IPS-NIHi11 (cell line): ENCODE measurements around the gene TSGA10IP.

Source experiments
- DNase-seq: peaks from one replicate; pipeline ENCODE4 v3.0.0; 2012; ENCODE audit warnings: mixed read lengths, low spot score

Gene TSGA10IP

DNA sequence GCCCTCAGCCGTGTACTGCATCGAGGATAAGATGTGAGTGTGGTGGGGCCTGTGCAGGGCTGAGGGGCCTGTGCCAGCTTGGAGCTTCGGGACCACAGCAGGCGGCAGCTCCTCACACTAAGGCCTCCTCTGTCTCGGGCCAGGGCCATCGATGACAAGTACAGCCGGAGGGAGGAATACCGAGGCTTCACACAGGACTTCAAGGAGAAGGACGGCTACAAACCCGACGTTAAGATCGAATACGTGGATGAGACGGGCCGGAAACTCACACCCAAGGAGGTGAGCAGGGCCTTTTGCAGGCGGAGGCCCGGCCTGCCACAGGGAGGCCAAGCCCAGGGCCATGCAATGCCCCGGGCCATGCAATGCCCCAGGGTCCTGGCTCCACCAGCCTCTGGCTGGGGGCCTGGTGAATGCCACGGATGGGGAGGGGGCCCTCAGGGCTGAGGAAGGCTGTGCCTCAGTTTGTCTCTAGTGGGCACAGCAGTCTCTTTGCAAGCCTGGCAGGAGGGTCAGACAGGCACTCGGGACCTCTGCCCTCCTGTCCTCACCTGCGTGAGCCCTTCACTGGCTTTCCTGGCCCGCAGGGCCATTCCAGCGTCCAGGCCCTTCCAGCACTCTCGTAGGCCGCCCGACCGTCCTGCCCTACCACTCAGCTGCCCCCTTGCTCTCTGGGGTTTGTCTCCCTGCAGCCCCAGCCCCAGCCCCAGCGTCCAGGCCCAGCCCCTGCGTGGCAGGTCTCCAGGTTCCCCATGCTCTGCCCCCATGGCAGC is 32.5 kb downstream of the TSGA10IP start:
- no peak for DNase-seq

DNA sequence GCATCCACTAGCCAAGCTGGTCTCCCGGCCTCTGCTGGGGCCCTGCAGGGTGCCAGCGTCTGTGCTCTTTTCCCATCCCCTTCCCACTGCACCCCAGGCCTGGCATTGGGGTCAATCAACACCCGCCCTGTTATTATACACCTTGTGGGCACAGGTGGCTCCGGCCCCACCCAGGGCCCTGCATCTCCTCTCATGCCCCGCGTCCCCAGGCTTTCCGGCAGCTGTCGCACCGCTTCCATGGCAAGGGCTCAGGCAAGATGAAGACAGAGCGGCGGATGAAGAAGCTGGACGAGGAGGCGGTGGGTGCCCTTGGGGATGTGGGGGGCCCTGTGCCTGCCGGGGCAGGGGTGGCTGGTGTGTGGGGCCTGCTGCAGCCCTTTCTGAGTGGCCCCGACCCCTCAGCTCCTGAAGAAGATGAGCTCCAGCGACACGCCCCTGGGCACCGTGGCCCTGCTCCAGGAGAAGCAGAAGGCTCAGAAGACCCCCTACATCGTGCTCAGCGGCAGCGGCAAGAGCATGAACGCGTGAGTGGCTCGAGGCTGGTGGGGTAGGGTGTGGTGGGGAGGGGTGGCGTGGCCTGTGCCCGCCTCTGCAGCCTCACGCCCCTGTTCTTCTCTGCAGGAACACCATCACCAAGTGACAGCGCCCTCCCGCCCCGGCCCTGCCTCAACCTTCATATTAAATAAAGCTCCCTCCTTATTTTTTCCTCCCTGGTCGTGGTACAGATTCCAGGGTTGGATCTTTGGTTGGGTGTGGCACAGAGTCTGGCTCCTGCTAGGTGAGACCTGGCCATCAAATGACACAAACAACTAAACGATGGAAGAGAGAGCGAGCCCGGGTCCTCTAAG is 33.3 kb downstream of the TSGA10IP start:
- DNase-seq: no peak

DNA sequence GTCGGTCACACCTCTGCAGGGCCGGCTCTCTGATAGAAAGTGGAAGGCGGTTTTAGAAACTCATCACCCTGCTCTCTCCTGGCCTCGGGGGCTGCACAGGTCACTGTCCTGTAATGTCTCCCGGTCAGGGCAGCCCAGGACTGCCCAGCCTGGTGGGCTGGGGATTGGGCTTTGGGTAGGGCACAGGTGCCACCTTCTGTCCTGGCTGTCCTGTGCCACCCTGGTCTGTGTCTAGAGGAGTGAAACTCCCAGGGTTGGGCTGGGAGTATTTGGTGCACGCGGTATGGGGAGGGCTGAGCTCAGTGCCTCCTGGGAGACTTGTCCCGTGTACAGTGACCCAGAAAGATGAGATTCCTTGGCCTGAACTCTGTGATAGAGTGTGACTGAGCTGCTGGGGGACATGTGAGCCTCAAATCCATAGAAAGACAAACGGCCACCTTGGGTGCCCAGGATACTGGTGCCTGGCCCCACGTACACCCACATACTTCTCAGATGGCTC is 34.0 kb downstream of the TSGA10IP start:
- DNase-seq: no peak

DNA sequence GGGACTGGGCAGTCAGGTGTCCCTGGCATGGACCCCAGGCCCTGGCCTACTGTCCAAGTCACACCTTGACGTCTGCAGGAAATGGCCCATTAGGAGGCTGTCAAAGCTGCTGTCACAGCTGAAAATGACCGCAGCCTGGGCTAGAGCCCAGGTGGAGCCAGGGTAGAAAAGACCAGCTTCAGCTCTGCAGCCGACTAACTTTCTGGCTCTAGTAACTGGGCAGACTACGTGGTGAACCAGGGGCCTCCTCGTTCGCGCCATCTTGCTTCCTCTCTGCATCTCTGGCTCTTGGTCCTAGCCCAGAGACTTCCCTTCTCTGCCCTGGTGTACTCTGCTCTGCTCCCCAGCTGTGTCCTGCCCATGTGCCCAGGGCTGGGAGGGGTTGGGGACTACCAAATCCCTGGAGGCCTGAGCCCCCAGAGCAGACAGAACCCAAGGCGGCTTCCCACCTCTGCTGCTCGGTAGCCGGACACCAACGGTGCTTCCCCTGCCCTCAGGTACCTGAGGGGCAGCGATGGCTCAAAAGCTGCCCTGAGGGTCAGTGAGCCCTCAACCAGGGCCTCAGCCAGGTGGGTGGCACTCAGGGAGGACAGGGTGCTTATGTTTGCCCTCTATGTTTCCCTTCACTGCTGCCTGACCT is 35.9 kb downstream of the TSGA10IP start:
- no peak for DNase-seq

DNA sequence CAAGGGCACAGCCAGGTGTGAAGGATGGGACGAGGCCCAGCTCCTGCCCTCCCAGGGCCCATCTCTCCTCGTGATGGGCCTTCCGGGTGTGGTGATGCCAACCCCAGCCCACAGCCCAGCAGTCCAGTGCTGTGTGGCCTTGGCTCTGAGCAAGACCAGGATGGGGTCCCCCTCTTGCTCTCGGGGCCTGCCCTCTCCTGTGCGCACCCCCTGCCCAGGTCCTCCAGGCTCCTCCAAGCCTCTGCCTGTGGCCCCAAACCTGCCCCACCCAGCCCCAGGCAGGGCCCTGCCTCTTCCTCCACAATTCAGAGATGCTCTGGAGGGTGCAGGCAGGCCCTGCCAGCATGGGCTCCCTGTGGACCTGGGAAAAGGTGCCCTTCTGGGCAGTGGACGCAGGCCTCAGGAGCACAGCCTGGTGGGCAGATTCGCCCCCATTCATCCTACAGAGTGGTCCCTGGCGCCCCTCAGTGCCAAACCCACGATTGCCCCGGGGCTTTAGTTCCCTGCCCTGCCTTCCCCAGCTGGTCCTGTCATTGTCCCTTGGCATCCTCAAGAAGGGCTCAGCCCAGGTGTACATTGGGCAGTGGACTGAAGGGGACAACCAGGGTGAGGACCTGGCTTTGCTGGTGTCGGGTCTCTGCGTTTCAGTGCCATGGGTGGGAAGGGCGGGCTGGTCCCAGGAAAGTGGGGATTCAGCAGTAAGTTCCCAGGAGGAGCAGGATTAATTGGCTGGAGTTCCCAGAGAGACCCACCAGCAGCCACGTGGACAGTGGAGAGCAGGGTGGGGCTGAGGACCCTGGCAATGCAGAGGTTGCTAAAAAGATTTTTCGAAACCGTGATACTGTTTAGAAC is 36.9 kb downstream of the TSGA10IP start:
- no peak for DNase-seq

DNA sequence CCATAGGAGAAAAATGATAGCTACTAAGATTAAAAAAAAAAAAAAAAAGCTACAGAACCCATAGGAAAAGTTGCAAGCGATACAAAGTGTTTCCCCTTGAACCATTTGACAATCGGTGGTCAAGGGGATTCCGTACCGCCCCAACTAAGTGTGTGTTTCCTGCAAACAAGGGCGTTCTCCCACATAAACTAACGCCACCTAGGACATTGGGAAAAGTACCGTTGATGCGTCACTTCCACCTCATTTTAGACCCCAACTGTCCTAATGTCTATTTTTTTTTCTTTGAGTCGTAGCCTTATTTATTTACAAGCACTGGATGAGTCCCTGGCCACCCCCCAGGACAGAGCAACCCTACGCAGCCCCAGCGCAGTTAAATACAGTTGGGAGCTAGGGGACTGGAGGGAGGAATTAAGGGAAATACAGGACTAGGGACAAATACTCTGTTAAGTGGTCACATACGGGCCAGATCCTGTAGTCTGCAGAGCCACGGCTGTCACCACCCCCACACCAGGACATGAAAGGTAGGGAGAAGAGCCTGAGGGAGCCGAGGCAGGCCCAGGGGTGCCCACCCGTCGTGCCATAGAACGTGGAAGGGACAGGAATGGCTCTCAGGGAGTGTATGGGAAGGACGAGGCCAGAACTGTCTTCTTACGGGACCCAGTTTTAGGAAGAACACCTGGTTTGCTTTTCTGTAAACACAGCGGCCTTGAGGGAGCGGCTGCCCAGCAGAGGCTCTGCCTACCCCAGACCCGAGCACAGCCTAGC is 37.7 kb downstream of the TSGA10IP start:
- DNase-seq: no peak

DNA sequence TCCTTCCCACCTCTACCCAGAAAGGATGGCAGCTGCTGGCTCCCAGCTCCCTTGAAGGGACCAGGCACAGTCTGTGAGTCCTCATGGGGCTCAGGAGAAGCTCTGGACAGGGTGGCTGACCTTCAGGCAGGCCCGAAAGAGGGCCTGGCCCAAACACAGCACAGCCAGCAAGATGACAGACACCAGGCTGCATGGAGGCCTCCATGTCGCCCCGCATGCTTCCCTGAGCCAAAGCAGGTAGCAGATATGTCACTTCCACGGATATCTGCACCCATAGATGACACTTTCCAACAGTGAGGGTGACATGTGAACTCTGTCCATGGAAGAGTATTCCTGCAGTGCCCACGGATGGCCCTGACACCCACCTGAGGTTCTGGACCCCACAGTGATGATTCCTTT is 38.3 kb downstream of the TSGA10IP start:
- no peak for DNase-seq

DNA sequence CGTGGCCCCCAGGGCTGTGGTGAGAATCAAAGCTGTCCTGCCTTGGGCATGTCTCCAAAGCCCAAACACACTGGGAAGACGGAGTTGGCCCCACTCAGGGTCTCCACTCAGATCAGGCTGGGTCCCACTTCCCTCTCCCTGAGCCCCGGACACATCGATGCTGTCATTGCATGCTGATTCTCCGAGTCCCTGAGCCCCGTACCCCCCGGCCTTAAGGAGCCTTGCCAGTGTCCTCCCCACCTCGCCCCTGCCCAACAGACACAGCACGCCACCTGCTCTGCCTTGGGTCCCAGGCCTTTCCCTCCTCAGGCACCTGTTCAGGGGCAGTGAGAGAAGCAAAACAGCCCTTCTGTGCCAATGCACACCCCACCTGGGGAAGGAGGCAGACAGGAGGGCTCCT is 42.1 kb downstream of the TSGA10IP start:
- no peak for DNase-seq

DNA sequence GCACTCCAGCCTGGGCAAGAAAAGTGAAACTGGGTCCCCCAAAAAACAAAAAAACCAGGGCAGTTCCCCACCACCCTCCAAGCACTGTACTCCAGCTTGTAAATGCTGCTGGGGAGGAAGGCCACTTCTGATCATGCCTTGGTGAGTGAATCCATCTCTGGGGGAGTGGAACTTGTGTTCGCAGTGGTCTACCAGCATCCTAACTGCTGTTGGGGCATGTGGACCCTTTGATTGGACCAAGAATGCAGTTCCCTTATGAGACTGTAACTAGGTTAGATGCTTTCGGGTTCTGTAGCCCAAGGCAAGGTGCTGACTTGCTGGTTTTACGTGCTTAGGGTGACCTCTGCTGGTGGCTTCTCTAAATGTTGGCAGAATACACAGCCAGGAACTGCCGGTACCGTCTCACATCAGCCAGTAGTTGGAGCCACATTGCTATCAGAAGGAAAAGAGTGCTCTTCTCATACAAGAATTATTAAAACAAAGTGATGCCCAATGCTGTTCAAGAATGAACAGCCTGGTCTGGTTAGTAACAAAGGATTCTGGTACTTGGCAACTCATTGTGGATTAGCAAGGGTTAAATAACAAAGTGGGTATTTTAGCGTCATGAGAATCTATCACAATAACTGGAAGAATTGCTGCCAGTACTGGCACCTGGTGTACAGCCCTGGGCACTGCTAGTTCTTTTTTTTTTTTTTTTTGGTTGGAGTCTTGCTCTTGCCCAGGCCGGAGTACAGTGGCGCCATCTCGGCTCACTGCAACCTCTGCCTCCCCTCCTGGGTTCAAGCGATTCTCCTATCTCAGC is 43.7 kb downstream of the TSGA10IP start:
- peak; percentile 93 for DNase-seq

DNA sequence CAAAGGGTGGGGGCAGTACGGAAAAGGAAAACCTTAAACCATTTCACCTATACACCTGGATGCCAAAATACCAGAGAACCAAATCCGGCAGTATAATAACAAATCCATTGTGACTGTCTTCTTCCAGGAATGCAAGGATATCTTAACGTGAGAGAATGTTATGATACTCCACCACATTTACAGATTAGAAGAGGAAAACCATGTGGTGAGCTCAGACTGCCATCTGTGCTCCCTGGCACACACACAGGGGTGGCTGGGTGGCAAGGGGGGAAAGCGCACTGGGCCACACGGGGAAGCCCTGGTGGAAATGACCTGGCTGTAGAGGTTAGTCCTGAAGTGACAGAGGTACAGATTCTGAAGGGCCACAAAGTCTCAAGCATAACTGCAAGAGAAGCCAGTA is 46.8 kb downstream of the TSGA10IP start:
- DNase-seq: no peak

DNA sequence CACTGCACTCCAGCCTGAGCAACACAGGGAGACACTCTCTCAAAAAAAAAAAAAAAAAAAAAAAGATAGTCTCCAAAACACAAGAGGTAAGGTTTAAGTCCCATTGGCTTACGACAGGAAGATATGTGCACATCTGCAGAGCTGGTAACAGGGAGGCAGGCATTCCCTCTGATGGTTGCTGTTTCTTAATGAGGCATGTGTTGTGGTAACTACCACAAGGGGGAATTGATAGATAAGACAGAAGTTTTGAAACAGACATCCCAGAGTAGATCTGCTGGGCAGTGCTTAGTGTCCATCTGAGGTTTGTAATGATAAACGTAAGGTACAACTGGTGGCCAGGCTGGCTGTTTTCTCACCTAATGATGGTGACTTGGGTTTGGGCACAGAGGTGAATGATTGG is 52.0 kb downstream of the TSGA10IP start:
- no peak for DNase-seq

DNA sequence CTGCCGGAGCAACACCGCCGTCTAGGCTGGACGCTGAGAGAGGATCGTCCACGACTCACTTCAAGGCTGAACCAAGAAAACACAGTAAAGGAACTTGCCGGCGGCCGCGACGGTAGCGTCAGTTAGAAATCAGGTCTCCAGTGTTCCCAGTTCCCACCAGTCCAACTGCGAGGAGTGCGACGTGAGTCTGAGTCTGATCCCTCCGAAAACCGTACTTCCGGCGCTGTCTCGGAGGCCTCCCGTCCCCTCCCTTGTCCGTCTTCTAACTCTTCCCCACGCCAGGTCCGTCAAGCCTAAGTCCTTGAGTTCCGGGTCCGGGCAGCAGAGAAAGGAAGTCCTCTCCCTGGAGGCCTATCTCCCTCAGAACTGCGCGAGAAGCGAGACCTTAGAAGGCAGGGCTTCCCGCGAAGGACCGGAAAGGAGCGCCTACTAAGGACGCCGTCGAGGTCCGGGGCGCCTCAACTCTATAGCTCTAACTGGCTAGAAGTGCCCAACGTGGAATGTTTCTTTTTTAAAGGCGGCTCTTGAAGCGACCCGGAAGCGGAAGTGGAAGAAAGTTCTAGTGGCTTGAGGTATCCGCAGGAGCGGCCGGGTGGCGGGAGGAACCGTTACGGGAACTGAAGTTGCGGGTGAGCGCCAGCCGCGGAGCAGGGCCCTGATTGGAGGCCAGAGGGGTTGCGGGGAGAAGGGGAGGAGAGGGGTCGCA is 56.8 kb downstream of the TSGA10IP start, which contains the start of the genes BANF1 and EIF1AD:
Gene BANF1, plus strand, starts transcription at position 562 of the 706 bp plus-strand sequence. CDS start 748 bp downstream, outside the sequence.
Gene EIF1AD, minus strand, starts transcription at position 216 of the 706 bp plus-strand sequence. CDS start 1,768 bp downstream, outside the sequence.
- DNase-seq: peak; percentile 91

DNA sequence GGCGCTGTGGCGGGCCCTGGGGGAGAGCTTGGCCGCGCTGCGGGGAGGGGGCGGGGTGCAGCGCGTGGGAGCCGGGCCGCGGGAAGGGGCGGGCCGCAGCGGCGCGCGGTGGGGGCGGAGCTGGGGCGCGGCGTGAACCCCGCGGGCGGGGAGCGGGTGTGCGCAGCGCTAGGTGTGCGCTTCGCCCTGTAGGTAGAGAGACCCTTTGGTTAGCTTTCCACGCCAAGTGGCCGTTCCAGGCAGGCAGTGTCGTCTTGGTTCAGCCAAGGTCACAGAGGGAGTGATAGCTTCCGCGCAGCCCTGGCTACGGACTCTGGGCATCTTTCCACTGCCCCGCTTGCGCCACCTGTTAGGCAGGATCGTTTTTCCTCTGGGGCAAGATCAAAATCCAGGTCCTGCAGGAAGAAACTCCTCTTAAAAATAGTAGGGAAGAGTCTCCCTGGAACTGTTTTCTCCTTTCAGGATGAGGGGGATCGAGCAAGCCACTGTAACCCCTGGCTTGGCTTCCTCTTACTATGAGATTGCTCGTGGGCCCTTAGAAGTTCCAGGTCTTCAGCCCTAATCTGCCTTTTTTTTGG is 57.5 kb downstream of the TSGA10IP start:
- no peak for DNase-seq

DNA sequence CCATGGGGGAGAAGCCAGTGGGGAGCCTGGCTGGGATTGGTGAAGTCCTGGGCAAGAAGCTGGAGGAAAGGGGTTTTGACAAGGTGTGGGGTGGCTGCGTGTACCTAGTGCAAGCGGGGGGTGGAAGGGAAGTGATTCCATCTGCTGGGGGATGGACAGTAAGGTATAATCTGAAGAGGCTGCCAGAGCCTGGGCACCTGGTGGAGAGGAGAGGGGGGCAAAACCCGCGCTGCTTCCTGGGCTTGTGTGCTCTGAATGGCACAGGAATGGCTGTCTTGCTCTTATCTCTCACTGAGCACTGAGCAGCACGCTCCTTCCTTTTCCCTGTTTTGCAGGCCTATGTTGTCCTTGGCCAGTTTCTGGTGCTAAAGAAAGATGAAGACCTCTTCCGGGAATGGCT is 58.0 kb downstream of the TSGA10IP start:
- DNase-seq: no peak

DNA sequence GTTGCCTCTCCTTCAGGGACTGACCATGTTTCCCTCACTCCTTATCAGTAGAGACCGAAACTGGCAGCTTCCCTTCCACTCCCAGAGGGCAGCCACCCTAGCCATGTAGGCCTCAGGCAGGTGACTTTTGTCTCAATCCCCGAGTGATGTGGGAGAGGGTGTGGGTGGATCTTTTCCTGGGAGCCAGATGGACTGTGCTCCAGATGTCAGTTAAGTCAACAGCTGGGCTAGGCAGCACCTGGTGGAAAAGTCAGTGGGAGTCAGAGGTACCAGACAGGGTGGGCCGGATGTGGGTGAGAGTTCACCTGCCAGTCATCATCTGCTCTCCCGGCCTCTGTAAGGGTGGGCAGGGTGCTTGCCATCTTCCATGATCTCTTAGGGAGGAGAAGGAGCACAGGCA is 58.9 kb downstream of the TSGA10IP start:
- no peak for DNase-seq

DNA sequence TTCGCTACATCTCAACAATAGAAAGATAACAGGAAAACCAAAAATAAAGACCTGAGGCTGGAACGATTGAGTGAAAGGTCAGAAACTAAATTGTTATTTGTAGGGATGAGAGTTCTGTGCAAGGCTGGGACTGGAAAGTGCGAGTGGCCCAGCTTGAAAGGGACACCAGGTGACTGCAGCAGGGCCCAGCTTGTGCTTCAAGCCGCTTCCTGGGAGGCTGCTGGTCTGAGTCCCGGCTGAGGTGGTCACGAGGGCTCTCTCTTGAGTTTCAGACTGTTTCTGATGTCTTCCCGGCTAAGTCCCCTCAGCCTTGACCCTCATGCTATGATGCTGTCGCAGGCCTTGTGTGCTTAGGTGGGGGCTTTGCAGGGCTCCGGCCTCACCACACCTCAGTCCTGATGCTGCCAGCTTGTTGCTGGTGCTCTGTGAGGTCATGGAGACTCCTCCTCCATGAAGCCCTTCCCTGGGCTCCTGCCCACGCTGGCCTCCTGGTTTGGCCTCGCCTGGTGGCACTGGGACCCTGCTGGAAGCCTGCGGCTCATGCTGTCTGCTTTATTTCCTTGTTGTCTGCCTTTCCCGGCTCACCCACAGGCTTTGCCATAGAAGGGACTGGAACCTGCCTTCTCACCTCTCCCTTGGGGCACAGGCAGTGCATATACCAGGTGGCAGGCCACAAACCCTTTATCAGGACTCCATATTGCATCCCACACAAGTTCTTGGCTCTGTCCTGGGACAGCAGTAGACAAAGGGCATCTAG is 61.0 kb downstream of the TSGA10IP start:
- no peak for DNase-seq

DNA sequence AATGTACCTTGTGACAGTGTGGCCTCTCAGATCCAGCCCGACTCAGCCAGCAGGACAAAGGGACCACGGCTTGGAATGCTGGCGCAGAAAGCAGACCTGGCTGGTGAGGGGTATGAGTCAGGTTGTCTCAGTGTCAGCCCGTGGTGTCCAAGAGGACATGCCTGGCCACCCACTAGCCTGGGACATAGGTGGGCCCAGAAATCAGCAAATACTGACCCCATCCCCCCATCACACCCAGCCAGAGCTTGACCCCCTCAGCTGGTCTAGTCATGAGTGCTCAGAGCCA is 61.6 kb downstream of the TSGA10IP start:
- DNase-seq: no peak

DNA sequence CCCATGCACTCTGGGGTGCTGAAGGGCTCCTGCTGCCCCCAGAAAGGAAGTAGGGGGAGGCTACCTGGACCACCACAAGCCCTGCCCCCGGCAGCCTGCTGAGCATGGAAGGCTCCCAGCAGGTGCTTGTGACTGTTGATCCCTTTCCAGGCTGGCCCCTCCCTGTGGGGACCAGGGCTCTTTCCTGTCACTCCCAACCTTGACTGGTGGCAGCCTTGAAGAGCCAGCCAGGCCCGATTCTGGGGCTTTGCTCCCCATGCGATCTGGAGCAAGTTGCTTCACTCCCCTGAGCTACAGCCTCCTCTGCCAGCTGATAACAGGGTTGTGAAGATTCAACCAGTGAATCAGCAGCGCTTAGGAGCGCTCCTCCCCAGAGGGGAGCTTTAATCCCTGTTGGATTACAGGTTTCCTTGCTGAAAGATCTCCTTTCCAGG is 61.9 kb downstream of the TSGA10IP start:
- no peak for DNase-seq
